Measurements from ENCODE around the gene TBCEL. TPM values are rescaled to one million over a fixed set of nuclear protein-coding genes. Genes with fewer than 3 reads are reported as not detected.
A peak's percentile ranks its signal among the peaks of the same experiment; 100 is the strongest.

Gene TBCEL
- total and polyA plus RNA-seq, 2 donors (not counting 3 experiments of a cell fraction or from before 2014, with no cell fraction given) = 5.6 to 19.5 TPM

DNA sequence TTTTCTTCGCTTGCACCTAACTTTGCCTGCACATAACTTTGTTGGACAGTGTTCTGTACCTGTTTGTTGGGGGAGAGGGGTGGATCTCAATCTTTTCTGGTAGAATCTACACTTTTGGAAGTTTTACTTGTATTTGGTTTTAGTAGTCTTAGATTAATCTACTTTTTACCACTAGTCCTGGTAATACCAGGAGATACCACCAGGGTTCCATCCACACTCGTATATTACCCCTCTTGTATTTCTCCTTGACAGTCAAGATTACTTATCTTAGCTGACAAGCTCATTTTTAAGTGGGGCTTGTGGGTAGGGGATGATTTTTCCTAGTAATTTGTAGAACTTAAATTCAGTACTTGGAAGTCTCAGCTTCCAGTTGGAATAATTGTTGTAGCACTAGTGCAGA lies 39.8 kb downstream of the TBCEL start:
- Histone ChIP-seq H3K27me3 (ENCODE audit: control insufficient read depth in 2 of 2, insufficient read depth in 2 of 2, low read length in 2 of 2) (no peaks in the 10 kb centered on the region), H4K20me1 (replicated peaks; ENCODE audit: control insufficient read depth, extremely low read depth, insufficient read depth, low read length) (no peaks in the 10 kb centered on the region), H3K36me3 (ENCODE audit: control insufficient read depth in 2 of 2, extremely low read depth in 1 of 2, insufficient read depth in 2 of 2, low read length in 2 of 2) (peaks cover 0 to 3% of the 10 kb centered on the region in 2 experiments), H3K9me3 (replicated peaks; ENCODE audit: control insufficient read depth, insufficient read depth, low read length) (no peaks in the 10 kb centered on the region), H3K4me2 (ENCODE audit: insufficient read depth, low read length) (no peak overlapping the region), H3K4me1 (ENCODE audit: control insufficient read depth, extremely low read depth, insufficient read depth, low read length) (no peaks in the 10 kb centered on the region), H3K27ac (ENCODE audit: insufficient read depth, low read depth, low read length) (no peak overlapping the region), H3K9me1 (replicated peaks; ENCODE audit: control insufficient read depth, extremely low read depth, insufficient read depth, low read length) (no peaks in the 10 kb centered on the region), H3K4me3 (replicated peaks in 1 of 3; ENCODE audit: insufficient read depth in 1 of 3, low read depth in 1 of 3, low read length in 3 of 3) (no peak overlapping the region), H3K79me2 (ENCODE audit: control insufficient read depth, insufficient read depth, low read length) (no peaks in the 10 kb centered on the region), H3K9ac (replicated peaks; ENCODE audit: extremely low read depth, insufficient read depth, low read length) (no peak overlapping the region), H2AFZ (ENCODE audit: low read depth, low read length) (no peak overlapping the region)
- DNase-seq (ENCODE audit: low read depth, low spot score) (no peak), FAIRE-seq (no peak)
- BruUV-seq (replicated peaks) = no TSS peak
- ChIA-PET POLR2A (no interaction called here), CTCF (interaction anchor here (0.6 to 2.2 kb wide), 4 partner anchors 11 to 229 kb away, joined by 3 to 9 read pairs (median 7); partner anchors contain the start of gene SC5D)
- dilution Hi-C loops (cut with MboI; ENCODE audit: extremely low pct_ligation_motif_present, low sequenced_read_pairs) = no loop called here
- TF ChIP-seq EZH2 (IDR thresholded peaks at IDR 0.05; ENCODE audit: borderline replicate concordance, low read depth, low read length, severe bottlenecking) (no peak), GATA2 (IDR thresholded peaks at IDR 0.05; ENCODE audit: insufficient read depth, insufficient read length, low read depth, low read length) (no peak), POLR2AphosphoS5 (IDR thresholded peaks at IDR 0.05; ENCODE audit: insufficient read depth, low read depth, low read length) (no peak)
- TF ChIP-seq, protein P1, sequence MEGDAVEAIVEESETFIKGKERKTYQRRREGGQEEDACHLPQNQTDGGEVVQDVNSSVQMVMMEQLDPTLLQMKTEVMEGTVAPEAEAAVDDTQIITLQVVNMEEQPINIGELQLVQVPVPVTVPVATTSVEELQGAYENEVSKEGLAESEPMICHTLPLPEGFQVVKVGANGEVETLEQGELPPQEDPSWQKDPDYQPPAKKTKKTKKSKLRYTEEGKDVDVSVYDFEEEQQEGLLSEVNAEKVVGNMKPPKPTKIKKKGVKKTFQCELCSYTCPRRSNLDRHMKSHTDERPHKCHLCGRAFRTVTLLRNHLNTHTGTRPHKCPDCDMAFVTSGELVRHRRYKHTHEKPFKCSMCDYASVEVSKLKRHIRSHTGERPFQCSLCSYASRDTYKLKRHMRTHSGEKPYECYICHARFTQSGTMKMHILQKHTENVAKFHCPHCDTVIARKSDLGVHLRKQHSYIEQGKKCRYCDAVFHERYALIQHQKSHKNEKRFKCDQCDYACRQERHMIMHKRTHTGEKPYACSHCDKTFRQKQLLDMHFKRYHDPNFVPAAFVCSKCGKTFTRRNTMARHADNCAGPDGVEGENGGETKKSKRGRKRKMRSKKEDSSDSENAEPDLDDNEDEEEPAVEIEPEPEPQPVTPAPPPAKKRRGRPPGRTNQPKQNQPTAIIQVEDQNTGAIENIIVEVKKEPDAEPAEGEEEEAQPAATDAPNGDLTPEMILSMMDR (IDR thresholded peaks at IDR 0.05; ENCODE audit: extremely low read depth in 1 of 2, insufficient read depth in 1 of 2, low read depth in 1 of 2, low read length in 2 of 2) = peak in 1 of 2 donors; percentile 25
- TF ChIP-seq, protein P2, sequence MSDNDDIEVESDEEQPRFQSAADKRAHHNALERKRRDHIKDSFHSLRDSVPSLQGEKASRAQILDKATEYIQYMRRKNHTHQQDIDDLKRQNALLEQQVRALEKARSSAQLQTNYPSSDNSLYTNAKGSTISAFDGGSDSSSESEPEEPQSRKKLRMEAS (IDR thresholded peaks at IDR 0.05; ENCODE audit: insufficient read depth, insufficient read length) = no peak
- intact Hi-C loops (cut with micrococcal nuclease) = no loop called here

Measured in endothelial cell of umbilical vein (primary cell).